GM12872 (cell line): Measurements from ENCODE around the gene LGR6.

Experiments
- CTCF ChIP-seq: IDR thresholded peaks from 3 replicates; pipeline ENCODE4 v1.5.1; 2011; ENCODE audit warnings: low read depth, mild to moderate bottlenecking, low read length, moderate library complexity; ENCODE audit not compliant: insufficient read depth

The LGR6 gene

DNA sequence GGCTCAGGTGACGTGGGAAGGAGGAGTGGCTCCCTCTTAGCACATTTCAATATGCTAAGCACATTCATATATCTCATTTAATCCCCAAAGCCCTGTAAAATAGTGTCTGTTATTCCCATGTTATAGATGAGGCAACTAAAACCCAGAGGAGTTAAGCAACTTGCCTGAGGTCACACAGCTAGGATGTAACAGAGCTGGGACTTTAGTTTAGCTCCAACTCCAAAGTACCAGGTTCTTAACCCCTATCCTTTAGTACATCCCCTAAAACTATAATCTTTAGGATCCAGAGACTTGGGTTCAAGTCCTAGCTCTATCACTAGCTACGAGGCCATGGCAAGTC is 48.5 kb downstream of the LGR6 start:
- TF ChIP-seq CTCF, result no peak

GRCh38 chr1:202243006-202243405 is 49.4 kb downstream of the LGR6 start:
- TF ChIP-seq CTCF, result no peak

- TF ChIP-seq CTCF, result no peak
Measured at GRCh38 chr1:202244841-202245261, 51.3 kb downstream of the LGR6 start.

DNA sequence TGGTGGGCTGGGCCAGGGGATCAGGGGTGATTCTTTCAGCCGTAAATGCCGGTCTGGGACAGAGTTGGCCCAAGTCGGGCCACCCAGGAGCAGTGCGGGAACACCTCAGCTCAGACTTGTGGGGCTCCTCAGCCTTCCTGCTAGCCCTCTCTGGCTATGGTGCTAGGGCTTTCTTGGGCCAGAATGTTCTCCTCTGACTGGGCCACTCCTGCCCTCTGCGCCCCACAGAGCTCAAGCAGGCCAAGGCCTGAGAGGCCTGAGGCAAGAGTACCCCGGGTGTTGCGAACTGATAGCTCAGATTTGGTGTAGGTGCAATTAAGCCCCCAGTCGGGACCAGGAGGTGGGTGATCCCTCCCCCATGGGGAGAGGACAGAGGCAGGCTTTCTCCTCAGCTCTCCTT is 51.8 kb downstream of the LGR6 start:
- TF ChIP-seq CTCF, result no peak

DNA sequence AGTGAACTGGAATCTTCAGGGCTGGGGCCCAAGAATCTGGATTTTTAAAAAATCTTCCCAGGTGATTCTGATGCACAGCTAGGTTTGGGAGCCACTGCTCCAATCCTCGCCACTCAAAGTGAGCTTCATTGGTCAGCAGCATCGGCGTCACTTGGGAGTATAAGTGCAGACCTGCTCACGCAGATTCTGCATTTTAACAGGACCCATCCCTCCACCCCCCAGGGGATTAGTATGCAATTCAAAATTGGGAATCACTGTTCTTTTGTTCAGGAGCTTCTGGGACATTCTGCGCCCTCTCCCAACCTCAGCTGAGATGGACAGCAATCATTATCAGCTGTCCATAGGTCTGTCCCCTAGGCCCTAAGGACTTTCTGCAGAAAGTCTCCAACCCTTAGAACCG is 53.5 kb downstream of the LGR6 start:
- TF ChIP-seq CTCF, result no peak

GRCh38 chr1:202247837-202248795 is 54.5 kb downstream of the LGR6 start:
- TF ChIP-seq CTCF, result no peak

DNA sequence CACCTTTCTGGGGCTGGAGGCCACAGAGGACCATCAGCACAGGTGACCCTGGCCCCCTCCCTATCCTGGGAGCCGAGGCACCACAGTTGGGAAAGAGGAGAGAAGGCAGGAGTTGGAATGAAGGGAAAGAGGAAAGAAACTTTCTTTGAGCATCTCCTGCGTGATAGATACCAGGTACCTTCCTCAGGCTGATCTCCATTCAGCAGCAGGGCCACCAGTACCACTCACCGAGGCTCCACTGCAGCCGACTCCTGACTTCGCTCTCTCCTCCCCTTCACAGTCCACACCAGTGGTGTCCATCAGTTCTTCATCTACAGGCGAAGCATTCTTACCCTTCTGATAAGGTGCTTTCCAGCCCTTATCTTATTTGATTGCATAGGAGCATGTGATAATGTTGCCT is 55.3 kb downstream of the LGR6 start:
- TF ChIP-seq CTCF, result no peak
